HEK293T (cell line): ENCODE measurements around the gene ECI1.

ENCODE experiments used
- CTCF ChIA-PET: fragments of 350-600 bp; formaldehyde crosslinking; extraction: SDS; loops from one replicate; lab custom pipeline; 2021; ENCODE audit warnings: antibody characterized with exemption, inconsistent platforms; lab: Yijun Ruan, JAX
- POLR2A ChIA-PET: fragments of 350-600 bp; formaldehyde crosslinking; extraction: SDS; loops from one replicate; lab custom pipeline; 2020; ENCODE audit warnings: antibody characterized with exemption, inconsistent platforms; lab: Yijun Ruan, JAX
- DNase-seq: peaks from one replicate; pipeline ENCODE4 v3.0.0; 2012; ENCODE audit warnings: mixed read lengths; ENCODE audit errors: extremely low spot score
- ARNT ChIP-seq: fragments of 450-650 bp; IDR thresholded peaks from 2 replicates; pipeline ENCODE4 v1.6.1; 2017; ENCODE audit warnings: mild to moderate bottlenecking
- BHLHE40 ChIP-seq: fragments of 450-650 bp; IDR thresholded peaks from 2 replicates; pipeline ENCODE4 v1.6.1; 2016; ENCODE audit warnings: mild to moderate bottlenecking, moderate library complexity, borderline replicate concordance
- CTBP1 ChIP-seq: fragments of 450-650 bp; IDR thresholded peaks from 2 replicates; pipeline ENCODE4 v1.6.1; 2016; ENCODE audit warnings: borderline replicate concordance
- ELF4 ChIP-seq: fragments of 450-650 bp; IDR thresholded peaks from 2 replicates; pipeline ENCODE4 v1.6.1; 2017; ENCODE audit warnings: antibody characterized with exemption
- FOXA1 ChIP-seq: fragments of 450-650 bp; IDR thresholded peaks from 2 replicates; pipeline ENCODE4 v1.6.1; 2016; ENCODE audit warnings: mild to moderate bottlenecking
- FOXK2 ChIP-seq: fragments of 450-650 bp; IDR thresholded peaks from 2 replicates; pipeline ENCODE4 v1.6.1; 2016; ENCODE audit warnings: mild to moderate bottlenecking
- FOXM1 ChIP-seq: fragments of 450-650 bp; IDR thresholded peaks from 2 replicates; pipeline ENCODE4 v1.6.1; 2017; ENCODE audit warnings: mild to moderate bottlenecking, borderline replicate concordance
- HDGF ChIP-seq: fragments of 450-650 bp; IDR thresholded peaks from 2 replicates; pipeline ENCODE4 v1.6.1; 2017; ENCODE audit warnings: antibody characterized with exemption, borderline replicate concordance
- L3MBTL2 ChIP-seq: fragments of 450-650 bp; conservative IDR thresholded peaks from 2 replicates; pipeline ENCODE4 v1.6.1; 2016; ENCODE audit warnings: mild to moderate bottlenecking
- LEF1 ChIP-seq: fragments of 450-650 bp; IDR thresholded peaks from 2 replicates; pipeline ENCODE4 v1.6.1; 2017; ENCODE audit warnings: mild to moderate bottlenecking, borderline replicate concordance
- NFRKB ChIP-seq: fragments of 450-650 bp; IDR thresholded peaks from 2 replicates; pipeline ENCODE4 v1.6.1; 2016; ENCODE audit warnings: mild to moderate bottlenecking, moderate library complexity
- SP1 ChIP-seq: fragments of 450-650 bp; IDR thresholded peaks from 2 replicates; pipeline ENCODE4 v1.6.1; 2017
- SUZ12 ChIP-seq: fragments of 450-650 bp; IDR thresholded peaks from 2 replicates; pipeline ENCODE4 v1.6.1; 2016; ENCODE audit warnings: mild to moderate bottlenecking
- TARDBP ChIP-seq: fragments of 450-650 bp; IDR thresholded peaks from 2 replicates; pipeline ENCODE4 v1.6.1; 2016
- ZNF384 ChIP-seq: fragments of 450-650 bp; IDR thresholded peaks from 2 replicates; pipeline ENCODE4 v1.6.1; 2016
- TF ChIP-seq, protein P1 (sequence below): fragments of 450-650 bp; IDR thresholded peaks from 2 replicates; pipeline ENCODE4 v1.6.1; 2016

Gene ECI1

GRCh38 chr16:2286550-2286949 is 35.2 kb upstream of the ECI1 start:
- DNase-seq = no peak
- TF ChIP-seq HDGF (no peak), L3MBTL2 (no peak), ELF4 (no peak), FOXK2 (no peak), ARNT (no peak), NFRKB (no peak), FOXM1 (no peak), TARDBP (no peak), FOXA1 (no peak), SUZ12 (no peak), ZNF384 (no peak), SP1 (no peak), CTBP1 (no peak), BHLHE40 (no peak), LEF1 (no peak)
- TF ChIP-seq, protein P1, sequence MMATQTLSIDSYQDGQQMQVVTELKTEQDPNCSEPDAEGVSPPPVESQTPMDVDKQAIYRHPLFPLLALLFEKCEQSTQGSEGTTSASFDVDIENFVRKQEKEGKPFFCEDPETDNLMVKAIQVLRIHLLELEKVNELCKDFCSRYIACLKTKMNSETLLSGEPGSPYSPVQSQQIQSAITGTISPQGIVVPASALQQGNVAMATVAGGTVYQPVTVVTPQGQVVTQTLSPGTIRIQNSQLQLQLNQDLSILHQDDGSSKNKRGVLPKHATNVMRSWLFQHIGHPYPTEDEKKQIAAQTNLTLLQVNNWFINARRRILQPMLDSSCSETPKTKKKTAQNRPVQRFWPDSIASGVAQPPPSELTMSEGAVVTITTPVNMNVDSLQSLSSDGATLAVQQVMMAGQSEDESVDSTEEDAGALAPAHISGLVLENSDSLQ = no peak
- ChIA-PET CTCF (no interaction called here), POLR2A (no interaction called here)

DNA sequence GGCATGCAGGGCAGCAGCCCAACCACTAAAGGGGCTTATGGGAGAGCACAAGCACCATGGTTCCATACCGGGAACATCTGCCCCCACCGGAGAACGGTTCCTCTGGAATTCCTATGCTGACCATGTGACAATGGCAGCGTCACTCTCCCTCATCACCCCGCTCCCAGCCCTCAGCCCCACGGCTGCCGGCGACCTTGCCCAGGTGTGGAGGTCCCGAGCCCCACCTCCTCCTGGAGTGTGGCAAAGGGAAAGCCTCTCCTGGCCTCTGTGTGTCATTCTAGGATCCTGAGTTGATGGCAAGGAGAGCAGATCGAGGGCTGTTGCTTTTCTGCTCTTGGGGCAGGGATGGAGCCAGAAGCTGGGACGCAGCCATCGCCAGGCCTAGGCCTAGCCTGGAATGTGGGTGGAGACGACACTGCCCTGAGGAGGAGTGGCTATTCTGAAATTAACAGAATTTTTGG is 34.4 kb upstream of the ECI1 start:
- no peak for DNase-seq
- ChIA-PET POLR2A (no interaction called here), CTCF (no interaction called here)
- no peak for TF ChIP-seq ZNF384
- TF ChIP-seq, protein P1 = no peak
- TF ChIP-seq BHLHE40 = no peak
- no peak for TF ChIP-seq SP1
- TF ChIP-seq TARDBP = no peak
- TF ChIP-seq ELF4 = no peak
- TF ChIP-seq FOXM1 = no peak
- TF ChIP-seq SUZ12 = no peak
- TF ChIP-seq FOXK2 = no peak
- TF ChIP-seq FOXA1 = no peak
- no peak for TF ChIP-seq L3MBTL2
- TF ChIP-seq HDGF = no peak
- no peak for TF ChIP-seq LEF1
- no peak for TF ChIP-seq ARNT
- no peak for TF ChIP-seq CTBP1
- TF ChIP-seq NFRKB = no peak

GRCh38 chr16:2284797-2285576 is 33.6 kb upstream of the ECI1 start:
- POLR2A ChIA-PET = no interaction called here
- DNase-seq = no peak
- CTCF ChIA-PET = no interaction called here
- TF ChIP-seq ZNF384 (no peak), BHLHE40 (no peak), SP1 (no peak), NFRKB (no peak), LEF1 (no peak), L3MBTL2 (no peak), FOXA1 (no peak), CTBP1 (no peak), ARNT (no peak), FOXK2 (no peak)
- TF ChIP-seq, protein P1 = no peak

DNA sequence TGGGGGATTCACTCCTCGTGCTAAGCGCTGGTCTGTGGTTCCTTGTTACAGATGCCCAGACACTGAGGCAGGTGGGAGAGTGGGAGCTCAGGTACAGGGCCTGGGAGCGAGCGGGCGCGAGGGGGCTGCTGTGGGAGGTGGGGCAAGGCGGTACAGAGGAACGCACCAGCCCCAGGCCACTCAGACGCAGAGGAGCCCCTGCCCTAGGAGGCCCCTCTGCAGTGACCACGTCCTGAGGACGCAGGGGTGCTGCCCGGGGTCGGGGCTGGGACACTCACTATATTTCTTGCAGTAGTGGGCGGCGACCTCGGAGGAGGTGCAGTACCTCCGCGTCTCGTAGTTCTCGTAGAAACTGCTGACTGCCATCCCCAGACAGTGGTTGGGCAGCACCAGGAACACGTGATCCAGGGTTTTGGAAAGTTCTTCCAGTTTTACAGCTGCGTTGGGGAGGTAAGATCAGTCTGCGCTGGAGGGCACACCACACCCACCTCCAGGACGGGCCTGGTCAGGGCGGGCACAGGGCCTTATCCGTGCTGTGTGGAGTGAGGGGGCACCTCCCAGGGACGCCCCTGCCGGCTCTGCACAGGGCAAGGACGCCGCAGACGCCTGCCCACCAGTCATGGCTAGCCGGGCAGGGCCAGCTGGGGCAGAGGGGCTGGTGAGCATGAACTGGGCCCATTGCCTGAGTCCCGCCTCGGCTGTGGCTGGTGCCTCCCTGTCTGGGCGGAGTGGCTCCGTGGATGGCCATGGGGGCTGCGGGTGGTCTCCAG is 32.8 kb upstream of the ECI1 start:
- POLR2A ChIA-PET = no interaction called here
- no peak for DNase-seq
- TF ChIP-seq L3MBTL2 (no peak), ARNT (no peak), NFRKB (no peak), CTBP1 (no peak), FOXK2 (no peak), FOXM1 (no peak), ELF4 (no peak), BHLHE40 (no peak), LEF1 (no peak), FOXA1 (no peak), ZNF384 (no peak), TARDBP (no peak), SP1 (no peak), SUZ12 (no peak)
- TF ChIP-seq, protein P1 = no peak
- CTCF ChIA-PET = no interaction called here
